Loucy (cell line): Measurements from ENCODE around the gene SRGAP2.
"Not testable (repeated sequence)": the region's sequence is repeated elsewhere in the genome, so short reads cannot be mapped to it uniquely, and the experiment has no call there.

ENCODE experiments used
- EZH2phosphoT487 ChIP-seq: fragments of 200-600 bp; IDR thresholded peaks from 2 replicates; pipeline ENCODE4 v1.6.1; 2018; ENCODE audit warnings: antibody characterized with exemption, mild to moderate bottlenecking, moderate library complexity, borderline replicate concordance
- TF ChIP-seq, protein P1 (sequence below): fragments of 200-600 bp; sonication (generic); conservative IDR thresholded peaks from 2 replicates; pipeline ENCODE4 v1.5.1; 2014; ENCODE audit warnings: mild to moderate bottlenecking, antibody characterized with exemption, low read length

DNA sequence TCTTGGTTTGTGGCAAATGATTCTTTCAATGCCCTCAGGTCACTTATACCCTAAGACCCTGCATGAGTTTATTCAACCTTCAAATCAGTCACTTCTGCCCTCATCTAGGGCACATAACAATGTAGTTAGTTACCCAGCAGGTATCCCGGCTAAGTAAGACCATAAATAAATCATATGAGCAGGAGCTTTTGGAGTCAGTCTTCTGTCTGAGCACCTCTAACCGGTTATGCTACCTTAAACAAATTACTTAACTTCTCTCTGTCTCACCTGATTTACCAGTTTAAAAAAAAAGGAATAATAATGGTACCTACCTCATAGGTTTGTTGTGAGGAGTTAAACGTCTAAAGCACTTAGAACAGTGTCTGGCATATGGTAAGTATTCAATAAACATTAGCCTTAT is 17.6 kb upstream of the SRGAP2 start:
- TF ChIP-seq, protein P1, sequence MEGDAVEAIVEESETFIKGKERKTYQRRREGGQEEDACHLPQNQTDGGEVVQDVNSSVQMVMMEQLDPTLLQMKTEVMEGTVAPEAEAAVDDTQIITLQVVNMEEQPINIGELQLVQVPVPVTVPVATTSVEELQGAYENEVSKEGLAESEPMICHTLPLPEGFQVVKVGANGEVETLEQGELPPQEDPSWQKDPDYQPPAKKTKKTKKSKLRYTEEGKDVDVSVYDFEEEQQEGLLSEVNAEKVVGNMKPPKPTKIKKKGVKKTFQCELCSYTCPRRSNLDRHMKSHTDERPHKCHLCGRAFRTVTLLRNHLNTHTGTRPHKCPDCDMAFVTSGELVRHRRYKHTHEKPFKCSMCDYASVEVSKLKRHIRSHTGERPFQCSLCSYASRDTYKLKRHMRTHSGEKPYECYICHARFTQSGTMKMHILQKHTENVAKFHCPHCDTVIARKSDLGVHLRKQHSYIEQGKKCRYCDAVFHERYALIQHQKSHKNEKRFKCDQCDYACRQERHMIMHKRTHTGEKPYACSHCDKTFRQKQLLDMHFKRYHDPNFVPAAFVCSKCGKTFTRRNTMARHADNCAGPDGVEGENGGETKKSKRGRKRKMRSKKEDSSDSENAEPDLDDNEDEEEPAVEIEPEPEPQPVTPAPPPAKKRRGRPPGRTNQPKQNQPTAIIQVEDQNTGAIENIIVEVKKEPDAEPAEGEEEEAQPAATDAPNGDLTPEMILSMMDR, result not testable (repeated sequence)
- not testable (repeated sequence) for TF ChIP-seq EZH2phosphoT487
